K562 (cell line): ENCODE measurements around the gene CMTM4. TPM values are rescaled to one million over a fixed set of nuclear protein-coding genes. Genes with fewer than 3 reads are reported as not detected.

ENCODE experiments used
- ARNT ChIP-seq, 2 experiments: fragments of 450-650 bp; IDR thresholded peaks; 2 replicates each; pipeline ENCODE4 v1.6.1; 2016; ENCODE audit warnings: mild to moderate bottlenecking in 1 of 2
- CBFA2T2 ChIP-seq: fragments of 450-650 bp; conservative IDR thresholded peaks from 2 replicates; pipeline ENCODE4 v1.6.1; 2017; ENCODE audit warnings: mild to moderate bottlenecking
- EP400 ChIP-seq: fragments of 450-650 bp; IDR thresholded peaks from 2 replicates; pipeline ENCODE4 v1.6.1; 2017; ENCODE audit warnings: antibody characterized with exemption, mild to moderate bottlenecking, moderate library complexity
- FOSL1 ChIP-seq: fragments of 200-800 bp; sonication (Bioruptor generic); conservative IDR thresholded peaks from 2 replicates; pipeline ENCODE4 v1.6.1; 2016; ENCODE audit warnings: missing genetic modification characterization, missing compliant biosample characterization
- KDM2B ChIP-seq: fragments of 250-450 bp; sonication (Bioruptor Pico); IDR thresholded peaks from 2 replicates; pipeline ENCODE4 v1.8.0; 2021; ENCODE audit warnings: mild to moderate bottlenecking, moderate library complexity
- KLF6 ChIP-seq: fragments of 250-450 bp; sonication (Bioruptor Pico); IDR thresholded peaks from 2 replicates; pipeline ENCODE4 v1.4.0; 2020; ENCODE audit warnings: mild to moderate bottlenecking, moderate library complexity, borderline replicate concordance
- MGA ChIP-seq: fragments of 450-650 bp; IDR thresholded peaks from 2 replicates; pipeline ENCODE4 v1.6.1; 2016; ENCODE audit warnings: mild to moderate bottlenecking, moderate library complexity
- NR2C1 ChIP-seq, 2 experiments: fragments of 450-650 bp; IDR thresholded peaks; 2 replicates each; pipeline ENCODE4 v1.6.1; 2017; ENCODE audit warnings: mild to moderate bottlenecking in 2 of 2, antibody characterized with exemption in 1 of 2, inconsistent platforms in 1 of 2, missing compliant biosample characterization in 1 of 2, missing genetic modification characterization in 1 of 2
- ZFP30 ChIP-seq: fragments of 250-450 bp; sonication (Bioruptor Pico); IDR thresholded peaks from 2 replicates; pipeline ENCODE4 v1.8.0; 2022; ENCODE audit warnings: moderate library complexity, mild to moderate bottlenecking, inconsistent platforms, borderline replicate concordance
- ZNF395 ChIP-seq: fragments of 200-800 bp; sonication (Bioruptor generic); IDR thresholded peaks from 2 replicates; pipeline ENCODE4 v1.6.1; 2017; ENCODE audit warnings: missing genetic modification characterization, missing compliant biosample characterization
- ZNF707 ChIP-seq: fragments of 250-450 bp; sonication (Bioruptor Pico); conservative IDR thresholded peaks from 2 replicates; pipeline ENCODE4 v1.8.0; 2022; ENCODE audit warnings: inconsistent platforms, mild to moderate bottlenecking, moderate library complexity
- ZNF766 ChIP-seq: fragments of 200-800 bp; sonication (Bioruptor generic); conservative IDR thresholded peaks from 2 replicates; pipeline ENCODE4 v1.6.1; 2016; ENCODE audit warnings: missing genetic modification characterization, missing compliant biosample characterization
- ZNF79 ChIP-seq: fragments of 250-450 bp; sonication (Bioruptor Pico); IDR thresholded peaks from 2 replicates; pipeline ENCODE4 v1.4.0; 2020; ENCODE audit warnings: low read depth, mild to moderate bottlenecking, moderate library complexity
- polyA plus RNA-seq, 8 experiments: library from polyadenylated mRNA; depleted of rRNA in 4 of 8; stranded (reverse) in 5 of 8; unstranded in 3 of 8; fragments of >200 nt; fragmentation: Nextera tagmentation in 2 of 8; fragmentation: Illumina TruSeq in 1 of 8; extraction: Ambion mirVana in 2 of 8; extraction: Trizol in 1 of 8; gene quantifications; 2 replicates each; pipeline versions ENCODE4 v1.2.1 to v1.2.3, GENCODE V29; 2011 to 2014; ENCODE audit warnings: inconsistent platforms in 1 of 8, missing spikeins in 1 of 8
- total RNA-seq, 7 experiments: library from RNA; depleted of rRNA in 6 of 7; stranded (reverse); fragments of >200 nt in 6 of 7; fragmentation: Illumina TruSeq in 2 of 7; extraction: Trizol in 2 of 7; gene quantifications; 2 replicates each; pipeline versions ENCODE4 v1.2.1 to v1.2.3, GENCODE V29; 2011 to 2021; ENCODE audit warnings: low replicate concordance in 1 of 7

Gene CMTM4
- total and polyA plus RNA-seq, 9 of the 15 experiments (the other 6 are each of a cell fraction or from before 2014, with no cell fraction given): 2.0 to 21.3 (median 12.5) TPM

GRCh38 chr16:66603537-66604375 is 92.8 kb downstream of the CMTM4 start (continued):
- TF ChIP-seq ZNF79 (CRISPR knock-in tag): peak; percentile 81
- TF ChIP-seq ZFP30 (CRISPR knock-in tag): no peak
- no peak for TF ChIP-seq KDM2B (CRISPR knock-in tag)
- peak; percentile 33; the same call in 1 of the 2 replicates for TF ChIP-seq MGA
- peak; percentile 78 for TF ChIP-seq ZNF766 (CRISPR knock-in tag)
- TF ChIP-seq ARNT (IDR thresholded peaks at IDR 0.05): no peak
- TF ChIP-seq CBFA2T2: 0 out of 2 replicates have a peak, but pooled peaks have one; percentile 16
- peak; percentile 95 for TF ChIP-seq ZNF395
- TF ChIP-seq NR2C1 (IDR thresholded peaks at IDR 0.05): no peak
- peak; percentile 79 for TF ChIP-seq NR2C1 (tag; IDR thresholded peaks at IDR 0.05)
- TF ChIP-seq KLF6 (CRISPR knock-in tag): peak; percentile 93
- TF ChIP-seq FOSL1 (tag): no peak
- TF ChIP-seq ZNF707: peak; percentile 61; the same call in 1 of the 2 replicates
- TF ChIP-seq EP400: peak; percentile 53
